ENCODE measurements around the gene SMOC2.

Gene SMOC2

DNA sequence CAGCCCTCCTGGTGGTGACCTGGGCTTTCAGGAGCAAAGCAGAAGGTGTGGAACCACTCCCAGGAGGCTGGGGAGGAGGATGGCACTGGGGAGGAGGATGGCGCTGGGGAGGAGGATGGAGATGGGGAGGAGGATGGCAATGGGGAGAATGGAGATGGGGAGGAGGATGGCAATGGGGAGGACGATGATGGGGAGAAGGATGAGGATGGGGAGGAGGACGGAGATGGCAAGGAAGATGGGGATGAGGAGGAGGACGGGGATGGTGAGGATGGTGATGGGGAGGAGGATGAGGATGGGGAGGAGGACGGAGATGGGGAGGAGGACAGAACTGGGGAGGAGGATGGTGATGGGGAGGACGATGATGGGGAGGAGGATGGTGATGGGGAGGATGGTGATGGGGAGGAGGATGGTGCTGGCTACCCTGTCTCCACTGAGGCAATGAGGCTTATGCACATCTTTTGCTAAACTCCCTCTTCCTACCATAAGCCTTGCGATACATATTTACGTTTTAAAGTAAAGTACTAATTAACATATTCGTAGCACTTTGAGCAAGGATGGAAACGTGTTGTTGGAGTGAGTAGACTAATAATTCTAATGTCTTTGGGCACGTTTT is 7.4 kb downstream of the SMOC2 start:
- no peak for DNase-seq (ENCODE audit: low spot score)

DNA sequence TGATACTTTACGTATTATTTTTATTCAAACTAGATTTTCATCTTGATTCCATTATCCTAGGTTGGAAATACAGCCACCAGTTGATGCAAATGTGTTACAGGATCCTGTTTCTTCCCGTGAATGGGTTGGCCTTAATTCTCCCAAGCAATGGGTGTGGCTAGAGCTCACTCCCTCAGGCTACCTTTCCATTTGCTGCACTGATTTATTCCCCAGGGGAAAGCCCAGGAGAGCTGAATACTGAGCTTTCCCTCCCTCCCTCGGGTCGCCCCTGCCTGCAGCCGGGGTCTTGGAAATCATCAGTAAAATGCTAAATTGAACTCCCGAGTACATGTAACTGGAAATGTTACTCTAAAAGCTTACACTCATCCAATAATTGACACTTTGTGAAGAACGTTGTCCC is 9.9 kb downstream of the SMOC2 start:
- no peak for DNase-seq (ENCODE audit: low spot score)

DNA sequence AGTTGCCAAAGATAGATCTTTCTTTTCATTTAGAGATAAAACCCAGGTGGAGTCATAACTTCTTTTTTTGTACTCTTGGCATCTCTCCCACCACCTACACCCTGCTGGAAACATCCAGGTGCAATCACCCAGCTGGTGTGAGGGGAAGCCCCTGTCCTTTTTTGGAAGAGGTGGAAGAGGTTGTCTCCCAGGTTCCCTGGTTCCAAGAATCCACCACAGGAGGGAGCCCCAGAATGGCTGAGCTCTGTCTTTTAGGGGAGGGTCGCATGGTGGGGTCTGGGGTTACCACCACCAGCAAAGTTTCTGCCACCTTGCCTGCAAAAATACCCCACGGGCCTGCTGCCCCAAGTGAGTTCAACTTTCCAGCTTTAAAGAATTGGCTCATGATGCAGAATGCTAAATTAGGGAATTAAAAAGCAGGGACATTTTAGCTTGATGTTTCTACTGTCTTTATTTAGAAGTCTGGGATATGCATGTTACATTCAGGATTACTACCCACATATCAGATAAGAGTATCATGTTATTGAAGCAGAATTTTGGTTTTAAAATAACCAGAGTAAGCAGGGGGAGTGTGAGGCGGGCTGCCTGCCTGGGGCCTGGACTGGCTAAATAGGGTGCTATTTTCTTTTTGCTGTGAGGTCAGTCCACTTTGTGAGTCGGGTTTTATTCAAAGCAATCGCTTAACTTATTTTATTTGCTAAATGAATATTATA is 11.0 kb downstream of the SMOC2 start:
- DNase-seq (ENCODE audit: low spot score), result no peak

DNA sequence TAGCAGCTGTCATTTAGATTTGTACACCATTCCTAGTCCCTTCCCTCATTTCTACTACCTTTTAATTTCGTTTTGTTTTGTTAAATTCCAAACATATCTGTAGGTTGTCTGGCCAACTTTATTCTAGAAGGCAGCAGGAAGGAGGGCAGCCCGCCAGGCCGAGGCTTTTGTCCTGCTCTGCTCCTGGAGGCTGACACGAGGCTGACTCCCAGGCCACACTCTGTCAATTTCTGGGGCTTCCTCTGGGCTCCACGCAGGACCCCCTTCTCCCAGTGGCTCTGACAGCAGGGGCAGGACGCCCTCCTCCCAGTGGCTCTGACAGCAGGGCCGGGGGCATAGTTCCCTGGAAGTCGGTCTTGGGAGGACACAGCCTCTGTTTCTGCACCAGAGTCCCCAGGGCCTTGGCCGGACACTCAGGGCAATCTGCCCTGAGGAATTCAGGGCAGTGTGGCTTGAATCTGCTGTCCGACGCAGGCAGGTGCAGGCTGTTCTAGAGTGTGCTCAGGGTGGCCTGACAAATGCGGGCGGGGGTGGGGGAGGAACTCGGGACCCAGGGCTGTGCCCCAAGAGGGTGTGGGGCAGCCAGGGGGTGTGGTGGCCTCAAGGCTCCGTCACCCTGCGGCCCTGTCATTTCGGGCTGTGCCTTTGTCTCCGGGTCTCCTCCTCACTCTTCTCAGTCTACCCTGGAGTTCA is 11.8 kb downstream of the SMOC2 start:
- no peak for DNase-seq (ENCODE audit: low spot score)

DNA sequence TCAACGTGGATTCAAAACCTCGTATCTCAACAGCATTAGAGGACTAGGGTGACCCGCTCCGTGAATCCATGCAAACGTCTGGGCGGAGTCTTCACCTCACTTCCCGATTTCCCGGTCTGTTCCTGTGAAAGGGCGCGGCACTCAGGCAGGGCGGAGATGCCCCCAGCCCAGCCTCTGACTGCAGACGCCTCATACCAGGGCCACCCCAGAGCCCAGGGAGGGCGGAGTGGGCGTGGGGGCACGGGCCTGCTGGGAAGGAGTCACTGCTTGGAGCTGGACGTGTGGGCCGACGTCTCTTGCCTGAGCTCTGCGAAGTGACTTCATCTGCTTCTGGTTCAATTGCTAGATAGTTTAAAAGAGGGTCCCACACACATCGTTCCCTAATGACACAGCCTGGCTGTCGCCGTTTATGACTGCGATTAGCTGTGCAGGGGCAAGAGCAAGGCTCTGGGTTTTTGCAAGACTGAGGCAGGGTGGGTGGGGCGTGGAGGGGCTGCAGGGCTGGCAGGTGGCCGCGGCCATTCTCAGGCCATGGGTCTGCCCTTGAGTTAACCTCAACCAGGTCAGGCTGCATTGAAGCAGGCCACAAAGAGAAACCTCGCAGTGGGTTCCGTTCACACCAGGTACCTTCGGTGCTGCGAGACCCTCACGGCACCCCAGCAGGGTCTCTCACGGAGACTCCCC is 15.0 kb downstream of the SMOC2 start:
- DNase-seq (ENCODE audit: low spot score), result no peak

DNA sequence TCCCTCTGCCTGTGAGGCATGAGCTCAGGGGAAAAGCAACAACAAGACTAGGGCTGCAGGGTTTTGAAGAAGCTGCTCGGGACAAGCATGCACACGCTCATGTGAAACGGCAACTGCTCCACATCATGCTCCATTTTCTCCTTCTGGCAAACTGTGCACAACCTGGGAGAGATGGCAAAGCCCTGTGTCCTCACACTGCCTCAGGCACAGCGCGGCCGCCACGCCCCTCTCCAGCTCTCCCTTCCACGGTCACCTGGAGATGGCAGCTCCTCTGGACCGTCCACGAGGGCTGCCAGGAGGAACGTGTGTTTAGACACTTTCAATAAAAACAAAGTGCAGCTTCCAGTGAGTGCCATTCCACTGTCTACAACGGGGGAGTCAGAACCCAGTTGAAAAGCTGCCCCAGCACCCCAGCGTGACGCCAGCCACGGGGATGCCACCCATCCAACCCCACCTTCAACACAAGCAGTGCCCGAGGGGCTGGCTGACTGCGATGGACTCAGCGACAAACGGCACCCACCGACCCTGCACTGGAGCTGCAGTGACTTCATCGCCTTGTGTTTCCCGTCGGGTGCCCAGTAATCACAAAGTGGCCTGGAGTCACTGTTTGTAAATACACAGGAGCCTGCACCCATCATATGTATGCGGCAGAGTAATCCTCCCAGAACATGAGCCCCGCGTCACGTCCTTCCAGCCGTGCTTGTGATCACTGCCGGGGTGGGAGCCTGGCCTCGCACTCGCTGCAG is 16.1 kb downstream of the SMOC2 start:
- no peak for DNase-seq (ENCODE audit: low spot score)

DNA sequence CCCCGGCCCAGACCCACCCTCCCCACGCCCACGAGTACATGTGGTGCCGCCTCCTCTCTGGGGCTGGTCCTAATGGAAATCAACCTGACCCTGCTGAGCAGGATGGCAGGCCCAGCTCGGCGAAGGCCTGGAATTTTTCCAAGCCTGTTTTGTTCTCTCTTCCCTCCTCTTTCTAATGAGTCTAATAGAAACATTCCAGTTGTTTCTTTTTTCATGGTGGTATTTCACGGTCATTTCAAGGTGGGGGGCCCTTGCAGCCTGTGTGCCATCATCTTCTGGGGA is 16.6 kb downstream of the SMOC2 start:
- DNase-seq (ENCODE audit: low spot score), result no peak

DNA sequence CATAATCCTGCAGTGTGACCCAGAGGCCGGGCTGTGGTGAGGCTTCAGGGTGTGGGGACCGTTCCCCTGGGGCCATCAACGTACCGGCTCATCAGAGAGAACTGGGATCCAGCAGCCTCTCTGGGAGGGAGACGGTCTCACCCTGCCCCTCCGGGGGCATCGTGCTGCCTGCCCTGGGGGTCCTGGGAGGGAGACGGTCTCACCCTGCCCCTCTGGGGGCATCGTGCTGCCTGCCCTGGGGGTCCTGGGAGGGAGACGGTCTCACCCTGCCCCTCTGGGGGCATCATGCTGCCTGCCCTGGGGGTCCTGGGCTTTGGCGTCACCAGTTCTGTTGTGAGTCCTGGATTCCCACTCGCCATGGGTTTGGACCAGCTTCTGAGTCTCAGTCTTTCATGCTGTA is 17.1 kb downstream of the SMOC2 start:
- DNase-seq (ENCODE audit: low spot score), result no peak

DNA sequence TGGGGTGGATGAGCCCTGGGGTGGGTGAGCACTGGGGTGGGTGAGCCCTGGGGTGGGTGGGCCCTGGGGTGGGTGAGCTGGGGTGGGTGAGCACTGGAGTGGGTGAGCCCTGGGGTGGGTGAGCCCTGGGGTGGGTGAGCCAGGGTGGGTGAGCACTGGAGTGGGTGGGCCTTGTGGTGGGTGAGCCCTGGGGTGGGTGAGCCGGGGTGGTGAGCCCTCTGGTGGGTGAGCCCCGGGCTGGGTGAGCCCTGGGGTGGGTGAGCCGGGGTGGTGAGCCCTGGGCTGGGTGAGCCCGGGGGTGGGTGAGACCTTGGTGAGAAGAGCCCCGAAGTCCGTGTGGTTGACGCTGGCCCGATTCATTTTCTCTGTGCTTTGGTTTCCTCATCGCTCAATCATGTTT is 18.6 kb downstream of the SMOC2 start:
- DNase-seq (ENCODE audit: low spot score), result no peak

DNA sequence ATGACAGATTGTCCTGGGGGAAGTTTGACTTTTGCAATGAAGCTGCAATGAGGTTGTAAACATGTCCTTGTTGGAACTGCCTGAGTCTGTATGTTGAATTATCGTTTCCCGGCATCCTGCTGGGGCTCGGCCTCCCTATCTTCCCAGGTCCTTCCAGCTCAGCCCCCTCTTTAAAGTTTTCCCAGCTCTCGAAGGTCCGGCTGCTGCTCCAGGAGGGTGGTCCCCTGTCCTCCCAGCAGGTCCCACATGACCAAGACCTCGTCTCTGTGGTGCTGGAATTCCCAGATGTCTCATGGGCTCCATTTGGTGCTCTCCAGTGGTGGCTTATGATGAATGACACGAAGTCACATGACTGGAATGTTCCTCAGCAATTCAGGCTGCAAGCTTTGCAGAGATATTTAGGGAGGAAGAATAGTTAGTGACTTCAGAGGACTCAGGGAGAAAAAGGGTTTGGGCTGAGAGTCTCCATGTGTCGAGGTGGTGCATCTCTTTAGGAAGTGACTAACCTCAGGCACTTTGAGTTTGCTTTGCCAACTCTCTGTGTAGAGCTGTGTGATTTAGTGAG is 21.4 kb downstream of the SMOC2 start:
- DNase-seq (ENCODE audit: low spot score), result no peak

DNA sequence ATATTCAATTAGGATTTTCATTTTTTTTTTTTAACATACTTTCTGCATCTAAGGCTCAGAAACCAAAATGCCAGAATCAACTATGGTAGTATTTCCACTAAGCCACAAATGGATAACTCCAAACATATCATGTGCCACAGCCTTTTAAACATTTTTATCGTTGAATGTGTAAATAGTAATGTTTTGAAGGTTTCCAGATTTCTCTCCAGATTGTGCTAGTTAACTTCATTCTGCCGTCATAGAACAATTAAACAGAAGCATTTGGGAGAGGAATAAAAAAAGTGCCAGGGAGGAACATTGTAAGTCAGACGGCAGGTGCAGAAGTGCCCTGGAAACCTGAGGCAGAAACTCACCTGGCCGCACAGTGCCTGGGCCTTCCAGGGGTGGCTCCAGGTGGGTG is 23.6 kb downstream of the SMOC2 start:
- DNase-seq (ENCODE audit: low spot score), result no peak

DNA sequence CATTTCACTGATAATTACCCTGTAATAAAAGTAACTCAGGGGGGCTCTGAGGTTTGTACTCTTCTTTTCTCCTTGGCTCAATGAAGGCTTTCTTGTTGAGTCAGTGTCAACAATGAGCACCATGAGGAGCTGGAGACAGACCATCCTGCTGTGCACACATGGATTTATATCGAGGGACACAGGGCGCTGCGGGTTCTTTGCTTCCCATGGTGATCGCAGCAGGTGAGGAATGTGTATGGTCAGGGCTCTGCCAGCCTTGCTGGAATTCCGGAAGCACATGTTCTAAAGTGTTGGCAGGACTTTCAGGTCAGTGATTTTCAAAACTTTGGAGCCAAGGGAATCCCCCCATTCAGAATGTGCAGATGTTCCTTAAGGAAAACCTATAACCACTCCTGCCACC is 27.1 kb downstream of the SMOC2 start:
- no peak for DNase-seq (ENCODE audit: low spot score)

DNA sequence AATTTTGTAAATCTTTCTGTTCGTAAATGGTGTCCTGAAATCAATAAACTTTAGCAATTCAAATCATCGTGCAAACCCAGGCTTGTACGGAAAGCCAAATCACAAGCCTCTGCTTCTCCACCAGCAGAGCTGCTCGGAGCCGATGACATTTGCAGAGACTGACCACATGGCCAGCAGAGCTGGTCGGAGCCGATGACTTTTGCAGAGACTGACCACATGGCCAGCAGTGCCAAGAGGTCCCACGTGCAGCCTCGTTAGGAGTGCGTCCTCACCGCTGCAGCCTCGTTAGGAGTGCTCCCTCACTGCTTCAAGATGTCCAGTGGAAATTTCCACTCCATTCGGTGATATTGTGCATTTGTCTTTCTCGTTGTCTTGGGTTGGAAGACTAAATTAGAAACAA is 28.5 kb downstream of the SMOC2 start:
- DNase-seq (ENCODE audit: low spot score), result no peak

DNA sequence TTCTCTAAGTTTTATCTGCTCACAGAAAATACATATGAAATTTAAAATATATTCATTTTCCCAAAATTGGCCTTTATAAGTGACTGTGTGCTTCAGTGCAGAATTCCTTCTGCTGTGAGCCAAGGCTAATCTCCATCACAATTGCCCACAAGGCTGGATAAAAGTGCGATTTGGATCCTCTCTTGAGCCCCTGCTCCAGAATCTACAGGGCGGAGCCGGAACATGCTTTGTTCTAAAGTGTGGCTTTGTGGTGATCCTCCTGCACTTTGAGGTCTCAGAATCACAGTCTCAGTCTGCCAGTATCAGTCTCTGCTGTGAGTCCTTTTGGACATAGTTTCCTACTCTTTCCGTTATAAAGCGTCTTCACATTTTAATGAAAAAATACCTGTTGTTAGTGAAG is 28.9 kb downstream of the SMOC2 start:
- no peak for DNase-seq (ENCODE audit: low spot score)

DNA sequence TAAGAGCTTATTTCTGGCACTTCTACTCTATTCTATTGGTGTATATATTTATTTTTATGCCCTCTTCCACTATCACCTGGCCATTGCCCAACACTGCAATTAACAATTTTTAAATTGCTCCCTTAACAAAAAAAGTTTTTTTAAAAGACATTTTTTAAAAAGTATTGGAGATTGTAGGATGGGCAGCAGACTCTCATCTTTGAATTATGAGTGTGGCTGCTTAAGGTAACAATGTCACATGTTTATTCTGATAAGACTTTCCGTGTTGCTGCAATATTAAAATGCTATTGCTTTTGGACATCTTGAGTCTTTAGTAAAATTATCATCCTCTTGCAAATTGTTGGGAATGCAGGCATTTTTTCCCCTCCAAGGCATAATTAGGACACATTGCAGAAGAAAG is 31.4 kb downstream of the SMOC2 start:
- DNase-seq (ENCODE audit: low spot score), result no peak

DNA sequence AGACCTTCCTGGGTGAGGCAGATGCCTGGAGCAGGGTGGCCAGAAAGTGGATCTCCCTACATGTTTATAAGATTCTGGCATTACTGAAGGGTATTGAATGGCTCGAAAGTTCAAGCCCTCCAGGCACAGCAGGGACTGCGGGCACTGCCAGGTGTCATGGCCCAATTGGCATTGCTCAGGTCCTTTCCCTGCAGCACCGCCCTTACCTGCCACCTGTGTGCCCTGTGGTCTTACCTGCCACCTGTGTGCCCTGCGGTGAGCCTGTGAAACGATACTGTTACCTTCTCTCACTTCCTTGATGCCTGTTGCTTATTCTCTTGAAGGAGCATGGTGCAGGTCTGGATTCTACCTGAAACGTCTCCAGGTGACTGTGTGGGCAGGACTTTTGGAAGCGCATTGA is 32.2 kb downstream of the SMOC2 start:
- DNase-seq (ENCODE audit: low spot score), result no peak

DNA sequence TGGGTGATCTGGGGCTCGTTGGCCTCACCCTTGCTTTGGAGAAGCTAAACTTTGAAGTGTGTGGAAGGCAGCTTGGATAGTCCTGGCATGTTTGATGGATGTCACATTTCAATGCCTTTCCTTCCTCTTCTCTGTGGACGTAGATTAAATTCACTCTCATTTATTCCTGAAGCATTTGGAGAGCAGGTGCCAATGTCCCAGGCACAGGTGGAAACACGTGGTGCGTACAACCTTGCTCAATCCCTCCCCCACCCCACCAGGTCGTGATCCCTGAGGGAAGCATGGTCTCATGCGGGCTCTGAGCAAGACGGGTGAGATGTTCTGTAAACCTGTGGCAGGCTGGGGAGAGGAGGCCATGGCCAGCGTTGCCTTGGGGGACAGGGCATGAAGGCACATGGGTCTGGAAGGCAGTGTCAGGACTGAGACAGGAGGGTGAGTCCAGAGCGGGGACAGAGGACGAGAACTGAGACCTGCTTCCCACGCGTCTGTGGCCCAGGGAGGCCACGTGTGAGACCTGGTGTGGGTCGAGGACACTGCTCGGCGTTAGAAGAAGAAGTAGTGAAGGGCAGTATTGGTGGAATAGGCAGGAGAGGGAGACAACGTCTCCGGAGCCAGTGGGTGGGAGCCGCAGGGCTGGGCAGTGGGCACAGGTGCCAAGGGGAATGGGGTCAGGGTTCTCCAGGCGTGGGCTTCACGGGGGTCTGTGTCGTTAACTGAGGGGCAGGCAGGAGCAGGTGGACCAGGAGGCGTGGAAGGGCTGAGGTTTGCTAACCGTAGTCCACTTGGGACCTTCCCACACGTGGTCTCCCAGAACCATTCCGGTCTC is 34.4 kb downstream of the SMOC2 start:
- no peak for DNase-seq (ENCODE audit: low spot score)

DNA sequence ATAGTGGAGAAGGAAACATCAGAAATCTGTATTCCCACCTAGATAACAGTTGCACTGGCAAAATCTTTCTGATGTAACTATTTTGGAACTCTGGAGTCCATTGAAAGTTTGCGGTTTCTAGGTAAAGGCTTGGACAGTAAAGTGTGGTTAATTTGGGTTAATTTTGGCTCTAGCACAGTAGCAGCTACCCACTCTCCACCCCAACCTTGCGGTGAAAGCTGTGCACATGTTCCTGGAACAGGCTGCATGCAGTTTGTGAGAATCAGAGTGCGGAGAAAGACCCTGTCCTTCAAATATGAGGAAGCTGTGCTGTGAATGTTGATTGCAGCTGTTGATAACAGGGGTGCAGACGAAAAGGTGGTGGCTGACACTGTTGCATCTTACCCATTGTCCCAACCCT is 38.4 kb downstream of the SMOC2 start:
- no peak for DNase-seq (ENCODE audit: low spot score)

DNA sequence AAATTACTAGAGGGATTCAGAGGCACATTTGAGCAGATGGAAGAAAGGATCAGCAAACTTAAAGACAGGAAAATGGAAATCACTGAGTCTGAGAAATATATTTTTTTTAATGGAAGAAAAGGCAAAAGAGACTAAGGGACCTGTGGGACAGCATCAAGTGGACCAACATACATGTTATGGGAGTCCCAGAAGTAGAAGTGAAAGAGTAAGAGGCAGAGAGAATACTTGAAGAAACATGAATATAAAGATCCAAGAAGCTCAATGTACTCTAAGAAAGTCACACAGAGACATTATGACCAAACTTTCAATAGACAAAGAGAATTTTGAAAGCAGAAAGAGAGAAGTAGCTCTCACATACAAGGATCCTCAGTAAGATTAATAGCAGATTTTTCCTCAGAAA is 39.5 kb downstream of the SMOC2 start:
- DNase-seq (ENCODE audit: low spot score), result no peak

DNA sequence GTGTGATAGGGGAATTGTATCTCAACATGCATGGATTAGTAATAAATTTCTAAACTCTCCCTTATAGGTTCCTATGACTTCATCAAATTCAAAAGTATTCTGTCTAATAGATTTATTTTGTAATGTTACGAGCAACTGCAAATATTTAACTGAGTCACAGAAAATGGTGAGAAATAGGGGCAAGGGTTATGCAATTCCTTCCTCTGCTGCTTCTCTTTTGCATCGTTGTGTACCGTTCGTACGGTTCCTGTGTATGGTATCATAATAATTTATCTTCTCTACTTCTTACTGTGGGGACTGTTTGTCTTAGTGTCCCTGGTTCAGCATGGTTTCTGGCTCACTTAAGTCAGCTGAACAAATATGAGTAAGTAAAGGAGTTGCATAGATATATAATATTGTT is 44.8 kb downstream of the SMOC2 start:
- DNase-seq (ENCODE audit: low spot score), result no peak

DNA sequence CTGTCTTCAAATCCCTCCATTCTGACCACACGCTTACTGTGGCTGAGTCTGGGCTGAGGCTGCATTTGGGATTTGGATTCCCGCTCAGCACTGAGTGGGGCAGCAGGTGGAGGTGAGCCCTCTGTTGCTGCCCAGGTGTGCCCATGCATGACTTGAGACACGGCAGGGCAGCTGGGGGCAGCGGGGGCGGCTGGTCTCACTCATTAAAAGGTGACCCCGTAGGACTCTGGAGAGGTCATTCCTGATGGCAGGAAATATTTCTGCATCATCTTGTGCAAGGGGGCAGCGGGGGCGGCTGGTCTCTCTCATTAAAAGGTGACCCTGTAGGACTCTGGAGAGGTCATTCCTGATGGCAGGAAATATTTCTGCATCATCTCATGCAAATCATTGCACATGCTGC is 49.8 kb downstream of the SMOC2 start:
- no peak for DNase-seq (ENCODE audit: low spot score)
